GM18951 (cell line): Measurements from ENCODE around the gene GPR108.

ENCODE experiments used
- POLR2A ChIP-seq: IDR thresholded peaks from 4 replicates; pipeline ENCODE4 v1.6.1; 2011; ENCODE audit warnings: mild to moderate bottlenecking; ENCODE audit not compliant: insufficient read length, insufficient read depth; ENCODE audit errors: extremely low read depth
- in situ Hi-C: fragments of 300-500 bp; cut with MboI; formaldehyde crosslinking; loops from one replicate; pipeline ENCODE4 v1.12.0; 2022; ENCODE audit warnings: low sequenced_read_pairs, mixed read lengths, inconsistent platforms; ENCODE audit not compliant: unreplicated experiment

GPR108 gene

DNA sequence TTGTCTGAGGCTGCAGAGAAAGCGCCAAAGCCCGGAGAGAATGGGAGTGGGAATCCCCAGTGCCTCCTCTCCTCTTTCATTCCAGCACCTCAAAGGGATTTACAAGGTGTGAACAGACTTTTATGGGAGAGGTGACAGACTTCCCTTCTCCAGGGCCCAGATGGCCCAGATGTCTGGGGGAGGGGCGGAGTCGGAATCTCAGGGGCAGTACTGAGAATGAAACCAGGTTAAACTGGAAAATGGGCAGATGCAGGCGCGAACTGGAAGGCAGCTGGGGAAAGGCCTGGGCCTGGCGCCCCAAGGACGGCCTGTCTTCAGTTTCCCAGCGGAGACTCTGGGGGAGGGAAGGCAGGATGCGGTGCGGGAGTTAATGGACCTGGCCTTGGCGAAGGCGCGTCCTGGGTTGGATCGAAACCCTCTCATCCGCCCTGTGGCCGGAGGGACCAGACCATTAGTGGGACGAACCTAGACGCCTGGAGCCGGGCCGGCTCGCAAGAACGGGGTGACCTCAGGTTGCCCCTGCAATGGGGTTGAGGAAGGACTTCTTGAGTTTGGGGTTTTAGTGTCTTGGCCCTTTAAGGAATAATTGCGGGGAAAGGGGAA, 1.5 kb upstream of the GPR108 start:
- in situ Hi-C loops = loop anchor here (10.0 kb wide), 1 partner anchor 214 kb away; no protein-coding TSS in a partner anchor

DNA sequence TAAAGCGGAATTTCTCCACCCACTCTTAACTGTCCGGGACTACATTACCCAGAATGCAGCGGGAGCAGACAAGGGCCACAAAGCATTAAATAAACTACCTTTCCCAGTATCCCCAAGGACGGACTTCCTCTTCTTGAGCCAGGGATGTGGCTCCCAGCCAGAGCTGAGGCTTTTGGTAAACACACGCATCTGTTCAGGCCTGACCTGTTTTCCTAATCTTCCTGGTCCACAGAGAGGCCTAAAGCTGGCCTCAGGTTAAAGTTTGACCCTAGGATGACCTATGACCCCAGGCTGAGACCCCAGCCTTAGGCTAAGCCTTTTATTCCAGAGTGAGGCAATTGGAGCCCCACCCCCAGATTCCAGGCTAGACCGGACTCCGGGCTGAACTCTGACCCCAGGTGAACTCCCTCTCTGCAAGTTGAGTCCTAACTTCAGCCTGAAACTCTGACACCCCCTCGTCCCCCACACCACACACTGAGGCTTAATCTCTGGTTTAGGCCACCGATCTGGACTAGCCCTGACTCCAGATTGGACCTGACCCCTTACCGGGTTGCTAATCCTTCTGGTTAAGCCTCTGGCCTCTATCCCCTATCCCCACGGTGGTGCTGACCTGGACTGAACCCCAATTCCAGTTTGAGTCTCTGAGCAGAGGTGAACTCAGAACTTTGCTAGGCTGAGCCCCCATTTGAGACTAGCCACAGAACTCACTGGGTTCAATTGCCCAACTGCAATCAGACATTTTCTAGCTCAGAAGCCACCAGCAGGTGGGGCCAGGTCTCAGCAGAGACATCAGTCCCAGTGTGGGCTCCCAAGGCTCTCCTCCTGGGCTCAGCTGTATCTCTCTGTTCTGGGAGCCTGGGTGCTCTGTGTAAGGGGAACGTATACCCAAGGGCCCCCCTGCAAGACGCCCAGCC, 750 bp upstream of the GPR108 start:
- in situ Hi-C loops = loop anchor here (10.0 kb wide), 1 partner anchor 213 kb away; no protein-coding TSS in a partner anchor
- no peak for TF ChIP-seq POLR2A

More for the DNA sequence above, 1.5 kb upstream of the GPR108 start:
- no peak for TF ChIP-seq POLR2A

DNA sequence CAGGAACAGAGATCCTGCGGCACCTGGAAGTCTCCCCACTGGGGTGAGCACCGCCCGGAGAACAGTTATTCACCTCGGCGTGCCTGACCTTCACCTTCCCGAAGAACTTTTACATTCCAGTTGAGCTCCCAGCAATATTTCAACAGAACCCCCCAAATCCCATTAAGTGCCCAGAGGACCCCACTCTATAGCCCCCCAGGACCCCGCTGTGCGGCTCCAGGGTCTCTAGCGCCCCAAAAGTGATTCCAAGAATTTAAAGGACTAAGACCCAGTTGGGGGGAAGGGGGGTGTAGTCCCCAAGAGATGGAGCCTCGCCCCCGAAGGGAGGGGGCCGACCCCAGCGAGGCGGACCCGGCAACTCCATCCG, 480 bp downstream of the GPR108 start:
- no peak for TF ChIP-seq POLR2A
- in situ Hi-C loops = loop anchor here (10.0 kb wide), 1 partner anchor 212 kb away; no protein-coding TSS in a partner anchor

DNA sequence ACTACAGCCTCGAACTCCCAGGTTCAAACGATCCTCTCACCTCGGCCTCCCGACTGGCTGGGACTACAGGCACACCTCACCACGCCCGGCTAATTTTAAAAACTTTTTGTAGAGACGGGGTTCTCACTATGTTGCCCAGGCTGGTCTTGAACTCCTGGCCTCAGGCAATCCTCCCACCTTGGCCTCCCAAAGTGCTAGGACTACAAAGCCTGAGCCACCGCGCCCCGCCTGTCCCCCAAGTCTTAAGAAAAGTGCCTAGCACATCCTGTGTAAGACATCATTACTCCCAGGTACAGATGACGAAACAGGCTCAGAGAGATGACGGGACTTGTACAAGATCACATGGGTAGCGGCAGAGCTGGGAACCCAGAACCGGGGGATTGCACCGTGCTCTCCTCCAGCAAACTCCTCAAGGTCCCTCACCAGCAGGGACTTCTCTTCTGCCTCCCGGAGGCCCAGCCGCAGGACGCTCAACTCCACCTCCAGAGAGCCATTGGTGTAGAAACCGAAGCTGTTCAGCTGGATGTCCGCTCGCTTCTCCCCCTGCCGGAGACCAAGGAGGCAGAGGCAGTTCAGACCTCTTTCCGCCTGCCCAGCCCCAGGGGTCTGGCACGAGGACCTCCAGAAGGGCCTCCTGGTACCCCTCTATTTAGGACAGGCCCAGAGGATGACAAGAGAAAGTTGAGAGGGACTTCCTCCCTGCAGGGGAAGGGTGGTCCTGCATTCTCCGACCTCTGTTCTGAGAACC, 1.0 kb downstream of the GPR108 start:
- in situ Hi-C loops = loop anchor here (10.0 kb wide), 1 partner anchor 212 kb away; no protein-coding TSS in a partner anchor
- TF ChIP-seq POLR2A = peak; percentile 61

DNA sequence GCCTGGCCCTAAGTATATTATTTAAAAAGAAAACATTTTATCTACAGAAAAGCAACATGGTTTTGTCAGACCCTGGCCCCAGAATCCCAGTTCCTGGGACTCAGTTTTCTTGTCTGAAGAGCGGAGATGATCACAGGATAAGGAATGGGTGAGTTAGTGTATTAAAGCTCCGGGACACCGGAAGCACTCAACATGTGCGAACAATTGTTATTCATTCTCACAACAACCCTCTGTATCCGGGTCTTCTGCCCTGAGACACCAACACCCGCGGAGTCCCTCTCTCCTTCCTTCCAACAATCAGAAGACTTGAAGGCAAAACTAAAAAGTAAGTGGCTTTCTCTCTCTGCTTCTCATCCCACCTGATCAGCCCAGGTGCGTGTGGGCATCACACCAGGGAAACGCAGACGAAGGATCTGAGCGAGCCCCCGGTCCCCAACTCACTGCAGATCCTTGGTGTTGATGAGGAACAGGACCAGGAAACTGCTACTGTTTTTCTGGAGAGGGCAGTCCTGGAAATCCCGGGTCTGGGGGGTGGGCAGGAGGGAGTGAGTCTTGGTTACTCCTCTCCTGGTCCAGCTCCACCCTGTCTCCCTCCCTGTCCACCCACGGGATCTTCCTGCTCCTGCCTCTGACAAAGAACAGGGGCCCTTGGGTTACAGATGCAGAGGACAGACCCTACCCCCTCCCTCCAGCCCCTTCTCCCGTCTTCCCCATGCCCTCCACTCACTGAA, 2.0 kb downstream of the GPR108 start:
- in situ Hi-C loops = loop anchor here (10.0 kb wide), 1 partner anchor 211 kb away; no protein-coding TSS in a partner anchor
- no peak for TF ChIP-seq POLR2A

DNA sequence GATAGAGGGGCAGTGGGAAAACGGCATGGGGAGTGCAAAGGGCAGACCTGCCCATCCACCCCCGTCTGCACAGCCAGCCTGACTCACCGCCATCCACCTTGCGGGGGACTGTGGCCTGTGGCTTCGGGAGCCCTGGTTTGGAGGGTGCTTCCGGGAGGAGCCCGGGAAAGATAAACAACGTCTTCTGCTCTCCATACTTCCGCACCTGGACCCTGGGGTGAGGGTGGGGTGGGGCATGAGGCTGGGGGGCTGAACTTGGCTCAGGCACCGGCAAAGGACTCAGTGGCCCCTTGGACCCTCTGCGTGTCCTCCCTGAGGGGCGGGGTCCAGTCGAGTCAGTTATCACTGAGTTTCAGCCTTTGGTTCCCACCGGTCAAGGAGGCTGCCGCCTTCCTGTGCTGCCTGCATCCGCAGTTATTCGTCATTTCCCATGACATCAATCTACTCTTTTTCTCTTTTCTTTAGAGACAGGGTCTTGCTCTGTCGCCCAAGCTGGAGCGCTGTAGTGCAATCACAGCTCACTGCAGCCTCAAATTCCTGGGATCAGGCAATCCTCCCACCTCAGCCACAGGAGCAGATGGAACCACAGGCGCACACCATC, 3.2 kb downstream of the GPR108 start:
- in situ Hi-C loops = loop anchor here (10.0 kb wide), 1 partner anchor 209 kb away; no protein-coding TSS in a partner anchor
- no peak for TF ChIP-seq POLR2A

DNA sequence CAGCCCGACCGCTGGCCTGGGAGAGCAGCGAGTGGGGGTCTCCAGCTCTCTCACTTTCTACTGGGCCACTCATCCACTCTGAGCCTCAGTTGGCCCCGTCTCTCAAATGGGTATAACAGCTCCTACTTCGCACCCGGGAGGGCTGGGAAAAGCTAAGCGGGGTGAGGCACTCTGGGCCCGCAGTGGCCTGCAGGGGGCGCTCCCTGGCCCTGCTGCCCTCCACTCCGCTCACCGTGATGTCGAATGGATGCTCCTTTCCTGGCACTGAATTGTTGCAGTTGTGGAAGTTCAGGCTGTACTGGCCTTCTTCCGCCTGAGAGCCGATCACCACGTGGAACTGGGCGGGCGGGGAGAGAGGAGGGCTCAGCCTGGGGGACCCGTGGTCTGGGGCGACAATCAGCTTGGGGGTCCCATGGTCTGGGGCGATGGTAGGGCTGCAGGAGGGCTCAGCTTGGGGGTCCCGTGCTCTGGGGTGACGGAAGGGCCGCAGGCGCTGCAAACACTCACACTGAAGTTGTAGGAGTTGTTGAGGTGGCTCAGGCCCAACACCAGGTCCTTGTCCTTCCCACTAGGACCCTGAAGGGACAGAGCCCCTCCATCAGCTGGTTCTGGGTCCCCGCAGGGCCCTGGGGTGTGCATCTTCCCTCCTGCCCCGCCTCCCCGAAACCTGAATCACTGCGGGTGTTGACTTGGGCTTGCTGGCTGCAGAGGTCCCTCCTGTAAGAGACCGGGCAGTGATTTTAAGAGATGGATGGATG, 3.9 kb downstream of the GPR108 start:
- in situ Hi-C loops = loop anchor here (10.0 kb wide), 1 partner anchor 209 kb away; no protein-coding TSS in a partner anchor
- TF ChIP-seq POLR2A = no peak

DNA sequence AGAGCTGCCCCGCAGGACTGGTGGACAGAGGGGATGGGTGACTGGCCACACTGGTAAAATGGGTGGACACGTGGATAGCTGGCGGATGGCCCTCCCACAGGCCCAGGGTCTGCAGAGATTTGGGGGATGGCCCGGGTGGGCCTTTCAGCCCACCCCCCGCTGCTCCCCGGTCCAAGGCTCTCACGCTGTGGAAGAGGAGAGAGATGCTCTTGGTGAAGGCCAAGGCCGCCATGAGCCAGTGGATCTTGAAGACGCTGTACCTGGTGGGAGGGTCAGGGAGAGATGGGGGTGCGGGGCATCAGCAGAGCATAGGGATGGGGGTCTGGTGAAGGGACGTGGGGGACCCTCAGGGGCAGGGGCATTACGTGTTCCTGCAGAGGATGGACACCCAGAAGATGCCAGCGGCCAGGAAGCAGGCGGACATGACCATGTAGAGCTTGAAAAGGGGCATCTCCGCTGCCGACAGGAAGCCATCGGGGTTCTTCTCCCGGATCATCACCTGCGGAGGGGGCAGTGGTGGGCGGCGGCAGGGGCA, 4.5 kb downstream of the GPR108 start:
- TF ChIP-seq POLR2A = no peak
- in situ Hi-C loops = loop anchor here (10.0 kb wide), 1 partner anchor 208 kb away; no protein-coding TSS in a partner anchor

DNA sequence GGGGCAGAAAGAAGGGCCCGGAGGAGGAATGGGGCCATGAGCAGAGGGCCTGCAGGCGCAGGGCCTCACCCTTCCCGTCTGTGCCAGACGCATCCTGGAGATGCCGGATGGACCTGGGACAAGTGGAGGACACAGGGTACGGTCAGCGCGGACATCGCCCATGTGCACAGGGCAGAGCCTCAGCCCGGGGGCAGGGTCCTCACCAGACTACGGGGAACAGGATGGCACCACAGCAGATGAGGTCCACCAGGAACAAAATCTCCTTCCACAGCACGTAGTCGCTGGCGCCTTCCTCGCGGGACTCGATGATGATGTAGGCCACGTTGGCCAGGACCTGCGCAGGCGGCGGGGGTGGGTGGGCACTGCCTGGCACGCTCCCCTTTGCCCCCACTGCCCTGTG, 5.6 kb downstream of the GPR108 start:
- in situ Hi-C loops = loop anchor here (10.0 kb wide), 1 partner anchor 207 kb away; no protein-coding TSS in a partner anchor
- TF ChIP-seq POLR2A = no peak

DNA sequence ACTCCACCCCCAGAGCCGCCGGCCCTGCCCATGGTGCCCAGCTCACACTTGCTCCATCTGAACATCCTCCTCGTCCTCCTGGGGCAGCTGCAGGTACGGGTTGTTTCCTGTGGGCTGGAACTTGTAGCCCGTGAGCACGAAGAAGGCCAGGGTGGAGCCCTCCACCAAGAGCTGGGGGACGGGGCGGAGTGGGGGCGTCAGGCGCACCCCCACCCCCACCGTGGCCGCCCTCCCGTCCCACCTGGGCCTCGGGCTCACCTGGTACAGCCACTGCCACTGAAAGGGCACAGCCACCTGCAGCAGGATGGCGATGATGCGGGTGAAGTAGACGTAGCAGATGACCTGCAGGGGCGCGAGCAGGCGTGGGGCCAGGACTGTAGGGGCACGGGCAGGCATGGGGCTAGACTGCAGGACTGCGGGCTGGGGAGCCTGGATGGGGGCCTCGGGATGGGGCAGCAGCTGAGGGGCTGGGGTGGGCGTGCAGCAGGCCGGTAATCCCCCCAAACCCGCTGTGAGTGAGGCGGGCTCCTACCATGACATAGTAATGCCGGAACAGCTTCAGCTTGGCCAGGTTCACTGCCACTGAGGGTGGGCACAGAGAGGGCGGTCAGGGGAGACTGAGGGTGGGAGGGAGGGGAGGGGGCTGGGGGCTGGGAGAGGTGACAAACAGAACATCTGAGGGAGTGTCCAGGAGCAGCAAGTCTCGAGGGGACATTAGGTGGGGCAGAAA, 6.3 kb downstream of the GPR108 start:
- no peak for TF ChIP-seq POLR2A
- in situ Hi-C loops = loop anchor here (10.0 kb wide), 1 partner anchor 206 kb away; no protein-coding TSS in a partner anchor

DNA sequence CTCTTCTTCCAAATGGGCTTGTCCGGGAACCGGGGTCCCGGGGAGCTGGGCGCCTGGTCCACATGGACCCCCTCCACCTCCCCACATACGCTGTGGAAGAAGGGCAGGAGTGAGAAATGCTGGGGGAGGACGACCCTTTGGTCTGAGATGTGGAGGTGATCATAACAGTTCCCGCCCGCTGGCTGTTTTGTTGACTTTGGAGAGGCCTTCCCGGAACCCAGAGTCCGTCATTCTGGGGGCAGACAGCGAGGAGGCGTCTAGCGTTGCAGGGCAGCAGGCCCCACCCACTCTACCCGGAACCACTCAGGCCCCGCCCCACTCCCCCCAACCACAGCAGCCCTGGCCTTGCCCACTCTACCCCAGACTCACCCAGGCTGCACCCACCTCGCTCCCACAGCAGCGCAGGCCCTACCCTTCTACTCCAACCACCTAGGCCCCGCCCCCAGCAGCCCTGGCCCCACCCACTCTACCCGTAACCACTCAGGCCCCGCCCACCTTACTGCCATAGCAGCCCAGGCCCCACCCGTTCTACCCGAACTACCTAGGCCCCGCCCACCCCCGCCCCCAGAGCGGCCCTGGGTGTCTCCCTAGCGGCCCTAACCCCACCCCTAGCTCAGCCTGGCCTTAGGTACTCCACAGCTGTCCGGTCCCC, 7.1 kb downstream of the GPR108 start:
- in situ Hi-C loops = loop anchor here (10.0 kb wide), 1 partner anchor 205 kb away; no protein-coding TSS in a partner anchor

More for the DNA sequence above, 7.1 kb downstream of the GPR108 start:
- no peak for TF ChIP-seq POLR2A
